HG02943 (cell line): ENCODE data around the gene SLC6A6.

Experiments
- ATAC-seq: cut with Tn5 transposase; IDR thresholded peaks from one replicate; pipeline ENCODE4 v1.9.1; 2021; ENCODE audit warnings: mild to moderate bottlenecking, low read depth, moderate library complexity; ENCODE audit not compliant: unreplicated experiment

SLC6A6 gene

DNA sequence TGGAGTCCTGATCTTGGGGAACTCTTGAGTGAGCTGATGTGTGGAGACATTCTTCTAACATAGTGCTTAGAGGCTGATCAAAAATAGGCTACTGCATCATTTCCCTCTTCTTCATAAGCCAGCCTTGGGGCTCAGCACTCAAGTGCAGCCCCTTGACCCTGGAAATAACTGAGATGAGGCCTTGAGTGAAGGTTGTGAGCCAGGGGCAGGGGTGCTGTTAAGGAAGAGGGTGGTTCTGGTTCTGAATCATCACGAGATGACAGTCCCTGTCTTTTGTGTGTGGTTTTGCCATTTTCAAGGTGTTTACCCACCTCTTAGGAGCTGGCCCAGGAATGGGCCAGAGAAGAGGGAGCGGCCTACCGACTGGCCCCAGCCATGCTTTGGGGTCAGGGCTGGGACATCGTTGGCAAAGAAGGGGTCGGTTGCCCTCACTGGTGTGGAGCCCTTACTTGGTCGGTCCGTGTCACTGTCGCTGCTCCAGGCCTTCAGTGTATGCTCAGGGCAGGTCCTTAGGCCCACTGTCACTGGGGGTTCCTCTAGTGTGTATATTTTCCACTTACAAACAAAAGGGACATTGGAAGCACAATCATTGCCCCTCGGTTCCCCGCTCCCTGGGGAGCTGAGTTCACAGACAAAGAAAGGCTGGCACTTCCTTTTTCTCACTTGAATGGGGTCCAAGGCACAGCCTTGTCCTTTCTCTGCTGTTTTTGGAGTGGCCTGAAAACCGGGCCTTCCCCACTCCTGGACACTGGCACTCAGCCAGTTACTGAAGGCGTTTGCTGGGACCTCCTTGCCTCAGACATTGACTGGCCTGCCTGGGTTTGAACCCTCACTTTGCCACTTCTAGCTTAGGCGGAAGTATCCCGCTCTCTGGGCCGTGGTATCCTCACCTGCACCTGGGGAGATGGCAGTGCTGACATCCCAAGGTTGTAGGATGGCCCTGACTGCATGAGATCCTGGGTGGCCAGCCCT, 46.6 kb downstream of the SLC6A6 start:
- ATAC-seq: no peak

DNA sequence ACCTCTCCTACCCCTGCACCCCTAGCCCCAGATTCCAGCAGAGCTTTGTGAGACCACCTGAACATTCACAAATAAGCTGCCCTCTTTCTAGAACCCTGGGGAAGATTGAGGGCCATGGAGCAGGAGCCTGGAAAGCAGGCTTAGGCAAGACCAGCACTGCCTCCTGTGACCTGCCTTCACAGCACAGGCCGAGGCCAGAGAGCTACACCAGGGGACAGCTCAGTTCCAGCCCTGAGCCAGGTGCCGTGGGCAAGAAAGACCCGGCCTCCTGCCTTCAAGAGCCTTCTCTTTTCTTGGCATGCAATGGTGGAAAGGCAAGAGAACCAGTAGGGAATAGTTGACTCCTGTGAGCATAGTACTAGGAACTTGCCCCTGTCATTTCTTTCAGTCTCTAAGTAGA, 48.1 kb downstream of the SLC6A6 start:
- ATAC-seq: no peak

DNA sequence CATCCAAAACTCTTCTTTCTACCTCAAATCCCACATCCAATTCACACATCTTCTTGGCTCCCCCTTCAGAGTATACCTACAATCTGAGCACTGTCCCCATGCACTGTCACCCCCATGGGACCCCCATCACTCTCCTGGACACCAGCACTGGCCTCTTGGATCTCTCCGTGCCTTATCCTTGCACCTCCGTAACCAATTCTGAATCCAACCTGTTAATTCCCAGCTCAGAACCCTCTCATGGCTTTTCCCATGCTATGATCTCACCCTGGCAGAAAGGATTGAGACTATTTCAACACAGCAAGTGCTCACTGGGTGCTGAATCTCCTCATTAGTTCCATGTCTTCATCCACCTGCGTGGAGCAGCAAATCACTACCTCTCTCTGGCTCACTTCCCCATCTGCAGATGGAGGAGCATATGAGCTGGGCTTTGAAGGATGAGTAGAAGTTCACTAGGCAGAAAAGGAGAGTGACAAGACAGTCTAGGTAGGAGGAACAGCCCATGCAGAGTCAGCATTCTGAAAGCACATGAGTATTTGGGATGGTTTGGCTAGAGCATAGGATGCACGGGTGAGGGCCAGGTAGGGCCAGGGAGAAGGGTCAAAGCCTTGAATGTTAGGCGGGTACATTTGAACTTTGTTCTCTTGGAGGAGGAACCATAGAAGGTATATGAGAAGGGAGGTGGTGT, 48.7 kb downstream of the SLC6A6 start:
- no peak for ATAC-seq

DNA sequence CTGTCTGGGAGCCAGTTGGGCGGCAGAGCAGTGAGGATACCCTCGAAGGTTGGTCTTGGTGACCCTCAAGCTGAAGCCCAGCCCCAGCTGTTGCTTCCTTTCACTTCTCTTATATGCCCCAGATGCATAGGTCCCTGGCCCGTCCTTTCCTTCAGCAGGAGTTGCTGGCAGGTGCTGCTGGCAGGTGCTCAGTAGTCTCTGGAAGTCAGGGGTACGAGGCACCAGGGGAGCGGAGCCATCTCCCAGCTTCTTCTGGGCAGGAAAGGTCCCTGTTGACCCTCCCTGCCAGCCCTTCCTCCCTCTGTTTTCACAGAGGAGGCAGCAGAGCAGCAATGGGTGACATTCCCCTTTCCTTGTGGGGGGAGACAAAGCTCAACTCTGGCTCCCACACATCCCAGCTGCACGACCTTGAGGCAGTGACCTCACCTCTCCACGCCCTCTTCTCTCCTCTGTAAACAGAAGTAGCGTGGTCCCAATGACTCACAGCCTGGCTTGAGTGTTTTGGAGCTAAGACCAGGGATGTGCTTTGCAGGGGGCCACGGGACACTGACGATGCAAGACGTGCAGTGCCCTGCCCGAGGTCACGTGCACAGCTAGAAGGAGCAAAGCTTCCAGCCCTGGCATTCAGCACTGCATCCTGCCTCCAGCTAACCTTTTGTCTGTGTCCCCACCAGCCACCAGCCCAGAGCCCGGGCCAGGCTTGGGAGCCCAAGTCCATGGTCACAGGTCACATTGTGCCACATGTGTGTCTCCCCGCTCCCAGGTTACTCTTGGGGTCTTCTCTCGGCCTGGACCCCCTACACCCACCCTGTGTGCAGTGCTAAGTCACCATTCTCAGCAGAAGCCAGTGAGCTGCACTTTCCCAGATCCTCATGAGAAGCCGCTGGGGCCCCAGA, 49.7 kb downstream of the SLC6A6 start:
- ATAC-seq: no peak

DNA sequence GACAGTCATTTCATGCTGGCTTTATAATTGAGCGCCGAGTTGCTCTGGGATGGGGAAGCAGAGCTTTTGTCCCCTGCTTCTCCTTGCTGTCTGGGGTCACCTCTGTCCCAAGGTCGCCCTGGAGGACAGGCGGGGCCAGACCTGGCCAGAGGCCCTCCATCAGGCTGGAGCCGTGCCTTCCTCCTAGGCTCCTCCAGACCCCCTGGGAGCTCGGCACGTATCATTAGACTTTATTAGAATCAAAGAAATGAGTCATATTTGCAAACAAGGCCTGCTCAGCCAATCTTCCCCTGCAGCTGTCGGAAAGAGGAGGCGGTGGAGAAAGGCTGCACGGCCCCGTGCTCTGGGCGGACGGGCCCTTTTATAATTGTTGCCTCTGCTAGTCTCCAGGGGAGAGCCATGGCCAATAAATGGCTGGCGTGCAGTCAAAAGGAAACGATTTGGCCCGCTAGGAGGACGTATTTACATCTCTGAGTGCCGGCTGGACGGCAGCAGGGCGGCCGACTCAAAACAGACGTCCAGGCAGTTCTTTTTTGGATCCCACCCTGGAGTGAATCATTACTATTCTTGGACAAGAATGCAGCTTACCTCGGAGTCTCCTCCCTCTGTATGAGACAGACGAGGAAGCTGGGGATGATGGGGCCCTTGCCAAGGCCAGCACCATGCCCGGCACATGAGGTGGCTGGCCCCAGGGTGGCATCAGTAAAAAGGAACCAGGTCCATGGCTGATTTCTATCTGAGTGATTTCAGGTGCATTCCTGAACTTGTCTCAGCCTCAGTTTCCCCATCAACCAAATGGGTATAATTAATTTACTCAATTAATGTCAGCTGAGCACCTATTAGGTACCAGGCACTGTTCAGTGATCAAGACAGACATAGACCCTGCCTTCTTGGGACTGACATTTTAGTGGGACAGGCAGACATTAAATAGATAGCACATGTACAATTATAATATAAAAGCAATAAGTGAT, 50.6 kb downstream of the SLC6A6 start:
- ATAC-seq: no peak

DNA sequence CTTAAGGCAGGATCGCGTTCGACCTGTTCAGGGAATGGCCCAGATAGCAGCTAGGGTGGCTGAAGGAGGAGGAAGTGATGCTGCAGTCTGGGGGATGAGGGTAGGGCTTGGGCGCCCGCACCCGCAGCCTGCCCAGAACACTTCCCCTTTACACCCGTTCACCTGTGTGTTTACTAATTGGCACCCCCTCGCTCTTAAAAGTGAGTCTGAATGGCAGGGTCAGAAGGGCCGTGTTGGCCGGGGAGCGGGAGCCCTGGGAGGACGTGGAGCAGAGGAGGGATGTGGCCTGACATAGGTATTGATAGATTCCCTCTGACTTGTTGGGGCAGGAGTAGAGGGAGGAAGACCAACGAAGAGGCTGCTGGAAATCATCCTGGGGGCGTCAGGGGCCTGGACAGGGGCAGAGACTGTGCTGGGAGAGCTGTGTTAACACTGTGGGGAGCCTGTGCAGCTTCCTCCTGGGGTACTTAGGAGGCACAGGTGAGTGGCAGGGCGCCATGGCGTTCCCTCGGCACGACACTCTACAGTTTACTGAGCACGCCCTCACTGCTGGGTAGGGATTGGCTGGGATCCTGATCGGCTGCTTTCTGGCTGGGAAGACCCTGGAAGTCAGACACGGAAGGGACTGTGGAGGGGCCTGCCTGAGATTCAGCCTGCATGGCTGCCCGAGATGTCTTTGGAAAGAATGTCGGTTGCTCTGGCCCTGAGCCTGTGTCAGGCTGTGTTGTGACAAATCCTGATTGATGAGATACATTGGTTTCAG, 51.7 kb downstream of the SLC6A6 start:
- no peak for ATAC-seq

DNA sequence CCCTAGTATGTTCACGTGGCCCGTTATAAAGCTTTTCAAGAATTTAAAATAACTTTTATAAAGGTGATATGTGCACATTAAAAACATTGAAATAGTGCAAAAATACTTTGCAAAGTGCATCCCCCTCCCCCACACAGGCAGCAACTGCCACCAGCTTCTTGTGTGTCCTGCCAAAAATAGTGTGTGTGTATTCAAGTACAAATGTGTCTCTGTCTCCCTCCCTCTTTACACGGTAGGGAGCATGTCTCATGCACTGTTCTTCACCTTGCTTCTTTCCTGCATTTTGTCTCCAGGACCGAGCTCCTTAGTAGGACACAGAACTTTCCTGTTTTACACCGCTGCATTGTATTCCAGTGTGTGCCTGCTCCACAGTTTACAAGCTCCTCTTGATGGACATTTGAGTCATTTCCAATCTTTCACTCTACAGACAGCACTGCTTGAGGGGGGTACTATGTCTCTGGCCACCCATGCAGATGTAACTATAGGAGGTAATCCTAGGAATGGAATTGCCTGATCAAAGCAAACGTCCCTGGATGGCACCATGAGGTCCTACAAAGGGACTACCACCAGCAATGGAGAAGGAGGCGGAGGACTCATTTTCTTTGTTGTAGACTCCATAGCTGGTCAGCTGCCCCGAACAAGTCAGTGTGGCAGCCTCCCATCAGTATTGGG, 52.4 kb downstream of the SLC6A6 start:
- no peak for ATAC-seq

DNA sequence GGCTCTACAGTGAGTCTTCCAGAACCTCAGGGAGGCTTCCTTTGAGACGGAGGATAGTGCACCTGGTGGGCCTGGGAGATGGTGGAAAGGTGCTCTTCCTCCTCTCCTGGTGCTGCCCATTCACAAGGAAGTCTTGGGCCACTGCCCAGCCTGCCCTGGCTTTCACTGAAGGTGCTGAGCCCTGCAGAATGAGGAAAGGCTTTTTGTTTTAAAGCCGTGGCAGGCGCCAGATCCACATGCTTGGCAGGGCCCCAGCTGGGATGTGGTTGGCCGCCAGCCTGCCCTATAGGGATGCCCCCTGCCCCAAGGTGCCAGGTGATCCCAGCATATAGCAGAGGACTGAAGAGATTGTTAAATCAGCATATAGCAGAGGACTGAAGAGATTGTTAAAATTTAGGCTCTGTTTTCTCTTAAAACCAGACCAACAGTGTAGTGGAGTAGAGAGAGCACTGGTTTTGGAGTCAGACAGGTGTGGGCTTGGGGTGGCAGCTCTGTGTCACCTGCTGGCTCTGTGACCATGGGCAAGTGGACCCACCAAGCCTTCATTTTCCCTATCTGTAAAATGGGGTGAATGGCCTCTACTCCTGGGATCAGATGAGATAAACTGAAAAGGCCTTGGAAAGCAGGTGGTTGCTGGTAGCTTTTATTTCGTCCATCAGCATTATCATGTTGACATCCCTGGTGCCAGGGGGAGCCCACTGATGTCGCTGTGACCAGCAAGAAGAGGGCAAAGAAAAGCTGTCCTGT, 53.3 kb downstream of the SLC6A6 start:
- ATAC-seq: no peak

DNA sequence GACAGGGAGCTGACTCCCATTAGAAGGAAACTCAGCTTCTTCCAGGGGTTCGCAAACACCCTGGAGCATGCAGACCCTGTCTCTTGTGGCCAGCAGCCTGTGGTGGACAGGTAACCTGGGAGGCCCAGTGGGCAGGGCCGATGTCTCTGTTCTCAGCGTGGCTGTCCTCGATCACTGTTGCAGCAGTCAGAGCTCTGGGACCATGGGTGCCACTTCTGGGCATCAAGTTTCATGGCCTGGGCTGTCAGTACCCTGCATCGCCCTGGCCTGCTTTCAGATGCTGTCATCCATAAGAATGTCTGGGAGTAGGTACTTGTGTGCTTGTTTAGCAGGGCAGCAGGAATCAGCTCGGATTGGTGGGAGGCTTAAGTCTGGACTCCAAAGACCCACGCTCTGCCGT, 54.4 kb downstream of the SLC6A6 start:
- no peak for ATAC-seq

DNA sequence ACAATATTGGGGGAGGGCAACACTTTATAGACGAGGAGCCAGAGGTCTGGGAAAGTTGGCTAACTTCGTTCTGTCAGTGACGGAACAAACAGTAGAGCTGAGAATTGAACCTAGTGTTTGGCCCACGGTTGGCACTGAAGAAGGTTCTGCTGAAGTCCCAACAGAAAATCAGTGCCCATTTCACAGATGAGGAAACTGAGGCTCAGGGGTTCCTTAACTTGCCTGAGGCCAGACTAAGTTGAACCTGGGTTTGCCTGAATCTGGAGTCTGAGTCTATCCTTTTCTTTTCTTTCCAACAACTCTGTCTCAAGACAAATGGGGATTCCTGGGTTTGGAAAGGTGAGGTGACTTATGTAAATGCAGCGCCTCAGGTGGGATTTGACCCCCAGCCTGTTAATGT, 55.1 kb downstream of the SLC6A6 start:
- no peak for ATAC-seq

DNA sequence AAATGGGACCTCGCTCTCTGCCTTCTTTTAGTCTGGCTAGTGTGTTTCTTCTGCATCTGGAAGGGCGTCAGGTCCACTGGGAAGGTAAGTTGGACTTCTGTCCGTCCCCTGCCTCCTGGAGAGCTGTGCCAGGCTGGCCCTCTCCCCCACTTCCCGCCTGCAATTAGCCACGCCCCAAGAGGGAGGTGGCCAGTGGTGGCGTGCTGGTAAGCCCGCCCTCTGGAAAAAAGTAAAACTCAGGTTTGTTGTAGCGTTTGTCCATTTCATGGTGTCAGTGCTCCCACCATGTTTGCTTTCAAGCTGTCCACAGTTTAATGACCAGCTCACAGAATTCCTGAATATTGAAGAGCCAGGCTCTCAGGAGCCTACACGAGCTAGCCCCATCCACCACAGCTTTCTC, 55.6 kb downstream of the SLC6A6 start:
- ATAC-seq: no peak

DNA sequence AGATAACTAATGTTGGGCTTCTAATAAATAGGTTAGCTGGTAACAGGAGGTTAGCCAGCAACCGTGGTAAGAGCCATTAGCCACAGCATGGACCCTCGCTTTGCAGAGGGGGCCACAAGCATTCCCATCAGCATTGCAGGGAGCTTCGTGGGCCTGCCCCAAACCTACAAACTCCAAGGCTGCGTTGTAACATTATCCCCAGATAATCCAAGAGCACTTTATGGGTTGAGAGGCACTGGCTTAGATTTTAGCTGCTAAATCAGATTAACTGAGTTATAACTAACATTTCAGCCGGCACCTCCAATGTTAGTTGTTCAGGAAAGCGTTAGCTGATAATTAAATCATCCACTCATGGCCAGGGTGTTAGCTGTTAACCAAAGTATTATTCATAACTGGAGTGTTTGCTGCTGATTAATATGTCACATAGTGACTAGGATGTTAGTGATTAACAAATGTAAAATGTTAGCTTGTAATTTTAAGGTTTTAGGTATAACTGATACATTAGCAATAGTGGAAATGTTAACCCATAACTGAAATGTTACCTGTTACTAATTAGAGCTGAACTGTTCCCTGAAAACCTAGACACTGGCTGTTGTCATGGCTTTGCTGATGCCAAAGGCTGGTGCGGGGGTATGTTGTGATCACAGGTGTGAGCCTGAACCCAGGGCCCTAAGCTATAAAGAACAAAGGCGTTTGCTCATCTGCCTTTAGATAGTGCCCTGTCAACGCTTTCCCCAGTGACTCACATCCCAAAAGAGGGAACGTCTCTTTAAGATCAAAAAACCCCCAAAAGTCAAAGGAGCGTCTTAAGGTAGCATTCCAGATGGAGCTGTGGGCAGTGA, 56.2 kb downstream of the SLC6A6 start:
- peak; percentile 53 for ATAC-seq

DNA sequence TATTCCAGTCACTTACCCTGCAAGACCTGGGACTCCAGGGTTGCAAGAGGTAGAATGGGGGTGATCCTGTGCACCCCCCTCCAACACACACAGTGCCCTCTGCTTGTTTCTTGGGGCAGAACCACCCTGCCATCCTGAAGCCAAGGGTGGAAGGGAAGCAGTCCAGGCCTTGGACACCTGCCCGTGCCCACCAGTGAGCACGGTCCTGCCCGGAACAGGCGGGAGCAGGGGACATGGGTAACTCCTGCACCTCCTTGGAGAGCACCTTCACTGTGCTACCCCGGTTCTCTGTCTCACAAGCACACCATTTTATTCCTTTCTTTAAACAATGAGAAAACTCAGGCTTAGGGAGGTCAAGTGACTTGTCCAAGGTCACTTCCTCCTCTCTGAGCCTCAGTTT, 57.0 kb downstream of the SLC6A6 start:
- ATAC-seq: no peak

DNA sequence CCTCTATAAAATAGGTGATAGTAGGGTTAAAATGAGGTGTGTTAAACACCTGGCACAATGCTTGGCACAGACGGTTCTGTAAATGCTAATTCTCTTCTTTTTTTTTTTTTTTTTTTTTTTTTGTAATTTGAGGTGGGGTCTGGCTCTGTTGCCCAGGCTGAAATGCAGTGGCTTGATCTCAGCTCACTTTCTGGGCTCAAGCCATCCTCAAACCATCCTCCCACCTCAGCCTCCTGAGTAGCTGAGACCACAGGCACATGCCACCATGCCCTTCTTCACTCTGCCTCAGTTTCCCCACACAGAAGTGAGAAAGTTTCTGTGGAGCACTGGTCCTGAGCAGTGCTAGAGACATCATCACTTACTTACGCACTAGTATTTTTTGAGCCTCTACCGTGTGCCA, 57.4 kb downstream of the SLC6A6 start:
- ATAC-seq: no peak

DNA sequence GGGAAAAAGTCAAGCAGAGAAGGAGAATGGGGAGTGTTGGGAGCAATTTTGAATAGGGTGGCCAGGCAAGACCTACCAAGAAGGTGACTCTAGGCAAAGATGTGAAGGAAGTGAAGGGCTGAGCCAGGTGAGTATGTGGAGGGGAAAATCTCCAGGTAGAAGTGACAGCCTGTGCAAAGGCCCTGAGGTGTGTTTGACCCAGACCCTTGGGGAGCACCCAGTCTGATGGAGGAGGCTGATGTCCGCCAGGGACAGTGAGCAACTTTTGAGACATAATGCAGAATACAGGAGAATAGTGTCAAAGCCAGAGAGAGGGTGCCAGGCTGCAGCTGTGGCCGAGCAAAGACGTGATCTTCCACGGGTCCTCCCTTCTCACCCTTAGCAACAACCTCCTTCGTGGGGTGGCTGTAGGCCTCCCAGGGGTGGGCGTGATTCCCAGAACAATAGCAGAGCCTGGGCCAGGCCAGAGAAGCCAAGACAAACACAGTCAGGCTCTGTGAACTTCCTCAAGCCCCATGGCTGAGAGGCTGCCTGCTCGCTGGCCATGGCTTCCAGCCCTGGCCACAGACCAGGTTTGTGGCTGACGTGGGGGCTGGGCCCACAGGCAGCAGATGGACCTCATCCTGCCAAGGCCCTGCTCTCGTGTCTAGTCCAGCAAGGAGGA, 58.1 kb downstream of the SLC6A6 start:
- ATAC-seq: no peak

DNA sequence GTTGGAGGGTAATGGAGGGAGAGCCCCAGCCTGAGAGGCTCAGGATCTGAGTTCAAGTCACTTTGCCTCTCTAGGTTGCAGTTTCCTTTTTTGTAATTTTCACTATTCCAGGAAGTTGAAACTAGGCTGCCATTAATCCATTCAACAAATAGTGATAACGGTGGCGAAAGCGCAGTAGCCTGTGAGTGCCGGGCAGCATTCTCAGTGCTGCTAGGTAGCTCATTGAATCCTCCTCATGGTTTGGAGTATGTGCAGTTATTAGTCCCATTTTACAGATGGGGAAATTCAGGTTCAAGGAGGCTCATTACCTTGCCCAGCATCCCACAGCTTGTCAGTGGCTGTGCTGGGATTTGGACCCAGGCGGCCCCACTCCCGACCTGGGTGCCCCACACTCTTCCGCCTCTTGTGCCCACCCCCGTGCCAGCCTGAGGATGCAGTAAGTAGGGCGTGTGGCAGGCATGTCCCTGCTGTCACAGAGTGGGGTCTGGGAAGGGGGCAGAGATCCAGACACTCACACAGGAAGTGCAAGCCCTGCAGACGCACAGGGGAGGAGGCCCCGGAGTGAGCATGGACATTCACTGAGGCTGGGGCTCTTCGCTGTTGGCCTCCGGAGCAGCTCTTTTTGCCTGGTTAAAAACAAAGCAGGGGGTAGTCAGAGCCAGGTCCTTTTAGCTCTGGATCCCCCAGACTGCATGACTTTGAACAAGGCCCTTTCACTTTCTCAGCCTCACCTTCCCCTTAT, 58.8 kb downstream of the SLC6A6 start:
- no peak for ATAC-seq
